ENCODE measurements around the gene NOL7.

GRCh38 chr6:13617066-13617465, 1.9 kb downstream of the NOL7 start:
- no peak for TF ChIP-seq CTCF (IDR thresholded peaks at IDR 0.05 in 8 of 11, conservative IDR thresholded peaks at IDR 0.05 in 3 of 11)
- TF ChIP-seq POLR2AphosphoS5 (IDR thresholded peaks at IDR 0.05): no peak
- TF ChIP-seq POLR2A (IDR thresholded peaks at IDR 0.05): no peak

All from spleen (tissue), 7 donors.